NK-92 (cell line): ENCODE results near the gene MRPL38.

ENCODE experiments used
- DNase-seq: peaks from one replicate; lab custom pipeline; 2025; ENCODE audit not compliant: unreplicated experiment; lab: John Stamatoyannopoulos, UW

Gene MRPL38

GRCh38 chr17:75904749-75905521, at the start of gene MRPL38:
MRPL38 (minus strand) TSS chr17:75904884; CDS start chr17:75904875, 9 bp downstream.
- DNase-seq, result peak; percentile 40

DNA sequence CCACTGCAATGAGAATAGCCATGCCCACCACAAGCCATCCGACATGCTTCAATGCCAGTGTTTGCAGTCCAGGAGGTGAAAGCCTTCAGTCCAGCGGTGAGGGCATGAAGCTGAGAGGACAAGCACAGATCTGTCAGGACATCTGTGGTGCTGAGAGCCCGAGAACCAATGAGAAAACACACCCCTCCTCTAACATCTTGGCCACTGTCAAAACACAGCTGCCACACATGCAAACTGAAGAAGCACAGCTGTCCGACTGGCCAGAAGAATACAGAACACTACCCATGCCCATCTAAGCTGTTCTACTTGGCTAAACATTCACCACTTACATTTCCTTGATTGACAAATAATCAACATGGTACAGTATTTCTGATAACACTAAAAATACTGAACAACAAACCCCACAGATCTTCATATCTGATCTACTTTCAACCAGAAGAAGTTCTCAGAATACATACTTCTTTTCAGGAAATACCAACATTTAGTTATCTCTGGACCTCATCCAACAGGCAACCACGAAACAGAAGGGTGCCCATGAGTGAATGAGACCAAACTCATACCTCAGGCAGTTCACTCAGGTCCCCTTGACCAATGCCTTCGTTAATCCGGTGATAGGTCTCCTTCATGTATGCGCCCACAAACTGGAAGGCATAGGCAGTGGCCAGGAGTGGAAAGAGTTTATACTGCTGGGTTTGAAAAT, 46.3 kb upstream of the MRPL38 start:
- DNase-seq, result no peak

DNA sequence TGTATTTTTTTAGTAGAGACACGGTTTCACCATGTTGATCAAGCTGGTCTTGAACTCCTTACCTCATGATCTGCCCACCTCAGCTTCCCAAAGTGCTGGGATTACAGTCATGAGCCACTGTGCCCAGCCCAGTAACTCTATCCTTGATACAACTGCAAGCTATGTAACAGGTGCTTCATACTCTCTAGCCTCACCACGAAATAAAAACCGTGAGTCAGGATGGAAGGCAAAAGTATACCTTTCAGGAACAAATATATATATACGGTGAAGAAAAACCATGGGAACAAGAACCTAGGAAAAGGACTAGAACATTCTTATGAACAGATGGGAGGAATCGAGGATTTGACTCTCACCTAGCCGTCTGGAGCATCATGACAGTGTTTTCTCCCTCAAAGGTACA, 45.7 kb upstream of the MRPL38 start:
- no peak for DNase-seq

DNA sequence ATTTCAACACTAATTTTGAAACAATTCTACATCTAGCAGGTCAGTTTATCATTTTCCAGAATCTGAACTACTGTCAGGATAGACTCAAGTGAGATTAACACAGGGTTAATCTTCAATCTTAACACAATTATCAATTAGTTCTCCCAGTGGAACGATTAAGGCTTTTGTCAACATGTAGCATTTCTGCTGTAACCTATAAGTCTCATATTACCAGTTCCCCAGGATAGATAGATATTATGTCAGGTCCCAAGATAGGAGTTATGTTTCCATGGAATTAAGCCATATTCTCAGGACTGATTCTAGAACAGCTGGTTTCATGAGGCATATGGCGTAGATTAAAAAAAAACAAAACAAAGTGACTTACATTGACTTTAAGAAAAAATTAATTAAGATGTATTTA, 40.5 kb upstream of the MRPL38 start:
- no peak for DNase-seq

DNA sequence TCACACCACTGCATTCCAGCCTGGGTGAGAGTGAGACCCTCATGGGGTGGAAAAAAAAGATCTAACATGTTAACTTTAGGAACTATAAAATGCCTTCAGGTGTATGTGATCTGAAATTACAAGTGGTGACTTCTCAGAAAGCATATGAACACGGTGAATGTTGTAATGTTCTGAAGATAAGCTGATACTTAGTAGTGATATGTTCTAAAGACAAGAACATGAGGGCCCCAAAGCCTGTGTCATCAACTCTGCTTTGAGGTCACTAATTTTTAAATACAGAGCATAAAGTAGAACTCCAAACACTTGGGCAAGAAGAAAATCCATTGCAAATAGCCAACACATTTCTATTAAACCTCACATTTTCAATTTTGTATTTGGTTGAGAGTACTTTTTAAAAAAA, 38.8 kb upstream of the MRPL38 start:
- DNase-seq, result no peak

DNA sequence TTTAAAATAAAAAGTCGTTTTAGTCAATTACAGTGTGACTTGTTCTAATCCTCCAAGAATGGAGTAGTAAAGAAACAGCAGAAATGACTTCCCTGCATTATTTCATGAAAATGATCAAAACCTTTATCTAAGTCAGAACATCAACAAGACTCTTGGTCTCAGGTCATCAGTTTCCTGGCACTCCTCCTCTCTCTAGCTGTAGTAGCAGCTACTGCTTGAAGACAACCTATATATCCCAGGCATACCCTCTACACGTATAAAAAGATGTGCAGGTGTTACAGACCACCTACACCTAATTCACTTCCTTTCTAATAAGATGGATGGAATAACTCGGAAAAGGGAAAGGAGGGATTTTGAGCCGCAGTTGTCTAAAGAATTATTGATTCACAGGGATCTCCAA, 37.8 kb upstream of the MRPL38 start:
- no peak for DNase-seq

- no peak for DNase-seq
Observed at GRCh38 chr17:75941442-75941819, 36.7 kb upstream of the MRPL38 start.

GRCh38 chr17:75940727-75941441, 36.2 kb upstream of the MRPL38 start, which contains the start of gene FBF1:
FBF1 (minus strand) TSS chr17:75941042; CDS start chr17:75938149, 2,893 bp downstream.
- DNase-seq, result peak; percentile 26

GRCh38 chr17:75937652-75938051, 33.0 kb upstream of the MRPL38 start:
- DNase-seq, result no peak

GRCh38 chr17:75933808-75934207, 29.1 kb upstream of the MRPL38 start:
- DNase-seq, result no peak

- no peak for DNase-seq
Observed at GRCh38 chr17:75932852-75933251, 28.2 kb upstream of the MRPL38 start.

GRCh38 chr17:75931062-75931461, 26.4 kb upstream of the MRPL38 start:
- DNase-seq, result no peak

- DNase-seq, result no peak
Observed at GRCh38 chr17:75927286-75927922, 22.7 kb upstream of the MRPL38 start.

DNA sequence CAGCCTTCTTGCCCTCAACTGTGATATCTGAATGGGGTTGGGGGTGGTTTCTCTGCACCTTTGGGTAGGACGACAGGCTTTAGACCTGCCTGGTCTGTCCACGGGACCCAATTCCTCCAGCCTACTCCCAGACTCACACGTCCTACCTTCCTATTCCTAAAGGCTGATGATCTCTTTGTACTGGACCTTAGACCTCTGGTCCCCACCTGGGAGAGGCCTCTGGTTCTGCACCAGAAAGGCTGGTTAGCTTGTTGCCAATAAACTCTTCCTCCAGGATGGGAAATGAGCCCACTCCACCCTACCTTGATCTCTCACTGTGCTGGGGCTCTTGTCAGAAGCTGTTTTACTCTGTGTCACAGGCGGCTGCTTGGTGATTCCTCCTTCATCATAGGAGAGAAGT, 21.8 kb upstream of the MRPL38 start:
- DNase-seq, result no peak

DNA sequence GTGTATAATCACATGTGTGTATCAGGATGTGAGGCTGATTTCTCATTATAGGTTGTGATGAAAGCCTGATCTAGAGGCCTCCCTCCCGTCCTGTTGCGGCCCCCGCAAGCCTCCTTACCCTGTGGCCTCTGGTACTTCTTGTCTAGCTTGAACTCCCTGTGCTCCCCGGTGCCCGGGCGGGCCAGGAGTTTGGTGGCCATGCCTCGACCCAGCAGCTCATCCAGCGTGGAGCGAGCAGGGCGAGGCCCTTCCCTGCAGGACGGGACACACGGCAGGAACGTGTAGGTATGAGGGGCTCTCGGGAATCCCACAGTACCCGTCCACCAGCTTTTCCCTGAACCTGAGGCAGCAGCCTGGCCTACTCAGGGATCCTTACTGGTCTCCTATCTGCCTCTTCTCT, 21.2 kb upstream of the MRPL38 start:
- DNase-seq, result no peak

- no peak for DNase-seq
Observed at GRCh38 chr17:75925103-75925502, 20.4 kb upstream of the MRPL38 start.

DNA sequence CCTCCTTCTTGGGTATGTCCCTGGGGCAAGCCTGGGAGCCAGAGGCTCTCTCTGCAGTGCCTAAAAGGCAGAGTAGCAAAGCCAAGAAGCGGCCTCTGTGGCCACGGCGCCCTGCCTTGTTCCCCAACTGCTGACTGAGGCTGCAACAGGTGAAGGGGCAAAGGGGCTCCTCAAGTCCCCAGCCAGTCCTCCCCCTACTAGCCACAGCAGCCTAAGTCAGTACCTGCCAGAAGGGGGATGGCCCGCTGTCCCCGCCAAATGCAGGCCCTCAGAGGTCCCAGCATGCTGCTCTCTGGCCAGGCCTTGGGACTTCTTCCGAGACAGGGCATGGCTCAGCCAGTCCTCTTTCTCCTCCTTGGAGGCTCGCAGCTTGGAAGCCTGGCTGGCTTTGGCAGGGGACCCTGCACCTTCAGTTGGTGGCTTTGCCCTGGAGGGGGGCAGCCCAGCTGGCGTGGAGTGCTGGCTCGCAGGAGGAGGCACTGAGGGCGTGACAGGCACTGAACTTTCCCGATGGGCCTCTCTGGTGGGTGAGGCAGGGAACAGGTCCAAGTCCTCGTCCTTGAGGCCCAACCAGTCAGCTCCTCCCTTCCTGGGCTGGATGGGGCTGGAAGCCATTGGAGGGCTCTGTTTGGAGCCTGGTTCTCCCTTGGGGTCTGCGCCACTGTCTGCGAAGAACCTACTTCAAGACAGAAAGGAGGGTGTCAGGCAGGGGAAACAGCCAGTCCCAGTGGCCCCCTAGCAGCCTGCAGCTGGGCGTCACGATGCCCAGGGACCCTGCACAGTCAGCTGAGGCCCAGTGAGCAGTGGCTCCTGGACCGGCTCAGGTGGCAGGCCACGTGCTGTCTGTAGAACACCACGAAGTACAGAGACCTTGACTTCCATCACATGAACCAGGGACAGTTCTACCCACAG, 18.5 kb upstream of the MRPL38 start:
- no peak for DNase-seq

DNA sequence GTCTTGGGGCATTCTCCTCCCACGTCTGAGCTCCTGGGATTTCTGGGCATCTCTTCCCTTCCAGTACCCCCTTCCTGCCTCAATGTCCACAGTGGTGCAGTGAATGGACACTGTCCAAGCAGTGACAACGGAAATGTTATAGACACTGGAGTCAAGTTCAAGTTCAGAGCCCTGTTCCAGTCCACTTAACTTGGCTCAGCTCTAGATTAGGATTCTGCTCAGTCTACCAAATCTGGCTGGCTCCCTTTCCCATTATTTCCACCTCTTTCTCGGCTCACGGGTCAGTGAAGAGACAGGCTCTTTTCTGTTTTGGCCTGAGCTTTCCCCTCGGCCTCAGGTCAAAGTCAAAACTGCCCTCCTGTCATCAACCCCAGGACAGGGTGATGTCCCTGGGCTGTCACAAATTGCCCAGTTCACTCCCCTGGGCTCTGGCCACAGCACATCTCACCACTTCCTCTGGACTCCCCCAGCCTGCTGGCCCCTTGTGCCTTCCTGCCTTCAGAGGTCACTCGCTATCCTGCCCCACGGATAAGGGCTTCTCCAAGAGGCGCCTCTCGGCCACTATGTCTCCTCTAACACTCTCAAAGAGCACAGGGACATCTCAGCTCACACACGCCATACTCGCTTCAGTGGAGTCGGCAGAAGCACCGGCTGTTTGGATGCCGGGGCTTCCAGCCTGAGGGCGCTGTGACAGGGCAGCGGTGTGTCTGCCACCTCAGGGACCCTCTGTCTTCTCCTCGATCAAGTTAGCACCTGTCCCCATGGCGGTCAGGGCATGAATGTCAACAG, 17.7 kb upstream of the MRPL38 start:
- no peak for DNase-seq

- DNase-seq, result no peak
Observed at GRCh38 chr17:75921596-75921995, 16.9 kb upstream of the MRPL38 start.
